ENCODE data around the gene SMYD3. TPM values are rescaled to one million over a fixed set of nuclear protein-coding genes. Genes with fewer than 3 reads are reported as not detected.

Gene SMYD3
- total and polyA plus RNA-seq, 2 donors (not counting 1 experiment from before 2014, with no cell fraction given), result 9.7 to 37.2 TPM

GRCh38 chr1:245887829-245888228 lies 619.2 kb downstream of the SMYD3 start:
- no CpG with 5 or more reads among the region's 1 CpG for WGBS (ENCODE audit: insufficient coverage)
- no peak overlapping the region for H3K27ac Mint-ChIP-seq
- Histone ChIP-seq H3K36me3 (replicated peaks in 1 of 2; ENCODE audit: control extremely low read depth in 1 of 2, control insufficient read depth in 1 of 2, extremely low read depth in 1 of 2, insufficient read depth in 2 of 2, low read length in 1 of 2) (peaks cover 0 to 2% of the 10 kb centered on the region in 2 experiments), H3K9ac (ENCODE audit: low read length) (no peak overlapping the region), H3K9me3 (ENCODE audit: control extremely low read depth in 1 of 3, control insufficient read depth in 2 of 3, insufficient read depth in 1 of 3, low read length in 2 of 3) (no peaks in the 10 kb centered on the region), H3K4me1 (ENCODE audit: control insufficient read depth in 2 of 2, insufficient read depth in 2 of 2, low read length in 2 of 2) (no peaks in the 10 kb centered on the region), H3K27me3 (replicated peaks in 1 of 4; ENCODE audit: control extremely low read depth in 1 of 4, control insufficient read depth in 3 of 4, insufficient read depth in 4 of 4, low read length in 3 of 4) (no peaks in the 10 kb centered on the region), H3K4me2 (replicated peaks; ENCODE audit: low read depth, low read length, poor library complexity, severe bottlenecking) (no peak overlapping the region), H4K20me1 (ENCODE audit: control insufficient read depth, insufficient read depth, low read length, poor library complexity, severe bottlenecking) (no peaks in the 10 kb centered on the region), H3K27ac (ENCODE audit: low read length in 2 of 2) (no peak overlapping the region), H3K79me2 (ENCODE audit: control insufficient read depth, insufficient read depth, low read length) (no peaks in the 10 kb centered on the region), H3K4me3 (ENCODE audit: control extremely low read depth in 1 of 5, extremely low read depth in 1 of 5, insufficient read depth in 1 of 5, low read depth in 2 of 5, low read length in 4 of 5) (no peak overlapping the region), H2AFZ (ENCODE audit: insufficient read depth, low read depth, low read length, poor library complexity, severe bottlenecking) (no peak overlapping the region)
- no peaks in the 10 kb centered on the region for H3K27me3 Mint-ChIP-seq
- no peak for ATAC-seq (ENCODE audit: low read depth)
- H3K4me1 Mint-ChIP-seq, result no peaks in the 10 kb centered on the region
- no peak overlapping the region for H3K4me3 Mint-ChIP-seq
- no peak for DNase-seq
- peaks cover 5% of the 10 kb centered on the region for H3K9me3 Mint-ChIP-seq (ENCODE audit: insufficient read depth)
- TF ChIP-seq, protein P1, sequence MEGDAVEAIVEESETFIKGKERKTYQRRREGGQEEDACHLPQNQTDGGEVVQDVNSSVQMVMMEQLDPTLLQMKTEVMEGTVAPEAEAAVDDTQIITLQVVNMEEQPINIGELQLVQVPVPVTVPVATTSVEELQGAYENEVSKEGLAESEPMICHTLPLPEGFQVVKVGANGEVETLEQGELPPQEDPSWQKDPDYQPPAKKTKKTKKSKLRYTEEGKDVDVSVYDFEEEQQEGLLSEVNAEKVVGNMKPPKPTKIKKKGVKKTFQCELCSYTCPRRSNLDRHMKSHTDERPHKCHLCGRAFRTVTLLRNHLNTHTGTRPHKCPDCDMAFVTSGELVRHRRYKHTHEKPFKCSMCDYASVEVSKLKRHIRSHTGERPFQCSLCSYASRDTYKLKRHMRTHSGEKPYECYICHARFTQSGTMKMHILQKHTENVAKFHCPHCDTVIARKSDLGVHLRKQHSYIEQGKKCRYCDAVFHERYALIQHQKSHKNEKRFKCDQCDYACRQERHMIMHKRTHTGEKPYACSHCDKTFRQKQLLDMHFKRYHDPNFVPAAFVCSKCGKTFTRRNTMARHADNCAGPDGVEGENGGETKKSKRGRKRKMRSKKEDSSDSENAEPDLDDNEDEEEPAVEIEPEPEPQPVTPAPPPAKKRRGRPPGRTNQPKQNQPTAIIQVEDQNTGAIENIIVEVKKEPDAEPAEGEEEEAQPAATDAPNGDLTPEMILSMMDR (IDR thresholded peaks at IDR 0.05), result no peak
- no peak for TF ChIP-seq EZH2 (IDR thresholded peaks at IDR 0.05; ENCODE audit: borderline replicate concordance, insufficient read depth, low read depth, low read length, poor library complexity, severe bottlenecking)
- ChIA-PET CTCF (interaction anchor here (1.0 to 2.2 kb wide), 3 partner anchors 15 to 116 kb away, joined by 5 to 16 read pairs (median 15); no protein-coding TSS in a partner anchor), POLR2A (no interaction called here)
- intact Hi-C loops (cut with micrococcal nuclease), result loop anchor here (1.0 kb wide), 1 partner anchor 115 kb away; no protein-coding TSS in a partner anchor

DNA sequence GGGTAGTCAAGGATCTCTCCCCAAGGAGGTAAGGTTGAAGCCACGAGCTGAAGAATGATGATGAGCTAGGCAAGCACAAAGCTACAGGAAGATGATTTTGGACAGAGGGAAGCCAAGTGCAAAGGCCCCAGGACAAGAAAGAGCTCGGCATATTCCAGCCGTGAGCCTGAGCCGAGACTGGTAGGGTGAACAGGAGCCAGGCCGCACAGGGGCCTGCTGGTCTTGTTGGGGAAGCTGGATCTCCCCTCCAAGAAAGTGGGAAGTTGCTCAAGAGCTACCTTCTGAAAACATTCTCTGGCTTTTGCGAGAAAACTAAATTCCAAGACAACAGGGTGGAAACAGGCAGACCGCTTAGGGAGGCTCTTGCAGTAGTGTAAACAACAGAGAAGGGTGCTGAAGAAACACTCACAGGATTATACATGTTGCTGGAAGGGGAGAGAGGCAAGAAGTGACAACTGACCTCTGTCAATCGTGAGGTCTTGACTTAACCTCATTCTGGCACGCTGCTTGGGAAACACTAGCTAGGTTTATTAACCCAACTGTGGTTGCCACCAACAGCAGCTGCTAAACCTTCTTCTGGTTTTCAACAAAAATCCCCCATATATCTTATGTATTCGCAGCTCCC lies 625.2 kb downstream of the SMYD3 start:
- no peak overlapping the region for H3K4me2 ChIP-seq (replicated peaks; ENCODE audit: low read depth, low read length, poor library complexity, severe bottlenecking)
- H4K20me1 ChIP-seq (ENCODE audit: control insufficient read depth, insufficient read depth, low read length, poor library complexity, severe bottlenecking), result no peaks in the 10 kb centered on the region
- no peaks in the 10 kb centered on the region for H3K4me1 ChIP-seq (ENCODE audit: control insufficient read depth in 2 of 2, insufficient read depth in 2 of 2, low read length in 2 of 2)
- DNase-seq (no peak), ATAC-seq (ENCODE audit: low read depth) (no peak)
- Mint-ChIP-seq H3K9me3 (ENCODE audit: insufficient read depth) (peaks cover 3% of the 10 kb centered on the region), H3K4me1 (no peaks in the 10 kb centered on the region), H3K27me3 (no peaks in the 10 kb centered on the region), H3K27ac (no peak overlapping the region), H3K4me3 (no peak overlapping the region)
- 98% methylated on average over 8 of the region's 10 CpGs for WGBS (ENCODE audit: insufficient coverage)
- no peaks in the 10 kb centered on the region for H3K27me3 ChIP-seq (replicated peaks in 1 of 4; ENCODE audit: control extremely low read depth in 1 of 4, control insufficient read depth in 3 of 4, insufficient read depth in 4 of 4, low read length in 3 of 4)
- H3K9ac ChIP-seq (ENCODE audit: low read length), result no peak overlapping the region
- H3K27ac ChIP-seq (ENCODE audit: low read length in 2 of 2), result no peak overlapping the region
- H3K4me3 ChIP-seq (ENCODE audit: control extremely low read depth in 1 of 5, extremely low read depth in 1 of 5, insufficient read depth in 1 of 5, low read depth in 2 of 5, low read length in 4 of 5), result no peak overlapping the region
- POLR2A ChIA-PET, result no interaction called here
- CTCF ChIA-PET, result no interaction called here
- intact Hi-C loops (cut with micrococcal nuclease), result no loop called here
- TF ChIP-seq, protein P1 (IDR thresholded peaks at IDR 0.05), result no peak
- no peak for TF ChIP-seq EZH2 (IDR thresholded peaks at IDR 0.05; ENCODE audit: borderline replicate concordance, insufficient read depth, low read depth, low read length, poor library complexity, severe bottlenecking)
- H2AFZ ChIP-seq (ENCODE audit: insufficient read depth, low read depth, low read length, poor library complexity, severe bottlenecking), result no peak overlapping the region
- H3K9me3 ChIP-seq (ENCODE audit: control extremely low read depth in 1 of 3, control insufficient read depth in 2 of 3, insufficient read depth in 1 of 3, low read length in 2 of 3), result no peaks in the 10 kb centered on the region
- no peaks in the 10 kb centered on the region for H3K36me3 ChIP-seq (replicated peaks in 1 of 2; ENCODE audit: control extremely low read depth in 1 of 2, control insufficient read depth in 1 of 2, extremely low read depth in 1 of 2, insufficient read depth in 2 of 2, low read length in 1 of 2)
- H3K79me2 ChIP-seq (ENCODE audit: control insufficient read depth, insufficient read depth, low read length), result no peaks in the 10 kb centered on the region
